Glutamatergic neuron (in vitro differentiated cells): ENCODE measurements around the gene TMEM129. TPM values are rescaled to one million over a fixed set of nuclear protein-coding genes. Genes with fewer than 3 reads are reported as not detected.

Experiments
- DNase-seq: peaks from one replicate; pipeline ENCODE4 v3.0.0; 2022
- H3K27ac Mint-ChIP-seq: one replicate; pipeline ENCODE4 v1.8.0; 2020; ENCODE audit warnings: mild to moderate bottlenecking, mixed read lengths, inconsistent platforms; ENCODE audit not compliant: unreplicated experiment
- H3K27me3 Mint-ChIP-seq: one replicate; pipeline ENCODE4 v1.8.0; 2020; ENCODE audit warnings: mild to moderate bottlenecking, moderate library complexity, mixed read lengths, inconsistent platforms; ENCODE audit not compliant: unreplicated experiment
- H3K36me3 Mint-ChIP-seq: one replicate; pipeline ENCODE4 v1.8.0; 2020; ENCODE audit warnings: mild to moderate bottlenecking, mixed read lengths, inconsistent platforms; ENCODE audit not compliant: unreplicated experiment
- H3K4me1 Mint-ChIP-seq: one replicate; pipeline ENCODE4 v1.8.0; 2020; ENCODE audit warnings: mild to moderate bottlenecking, low read depth, mixed read lengths, inconsistent platforms; ENCODE audit not compliant: unreplicated experiment
- H3K4me3 Mint-ChIP-seq: one replicate; pipeline ENCODE4 v1.8.0; 2020; ENCODE audit warnings: mild to moderate bottlenecking, mixed read lengths, inconsistent platforms; ENCODE audit not compliant: unreplicated experiment
- H3K9me3 Mint-ChIP-seq: one replicate; pipeline ENCODE4 v1.8.0; 2020; ENCODE audit warnings: mild to moderate bottlenecking, moderate library complexity, mixed read lengths, inconsistent platforms; ENCODE audit not compliant: unreplicated experiment
- total RNA-seq: library from RNA; stranded (reverse); fragmentation: NEBNext Ultra II Directional; extraction: Animal tissue kit (Norgen Biotek cat#: 25700); gene quantifications from one replicate; pipeline ENCODE4 v1.2.1, GENCODE V29; 2021; ENCODE audit not compliant: unreplicated experiment
- TF ChIP-seq, protein P1 (sequence below): fragments of 200-600 bp; sonication (generic); IDR thresholded peaks from one replicate; pipeline ENCODE4 v1.5.0; 2021; ENCODE audit not compliant: partially characterized antibody, unreplicated experiment

The TMEM129 gene
- total RNA-seq, 1 donor from 2014 or later = 23.8 TPM

GRCh38 chr4:1722551-1723118, 1.5 kb upstream of the TMEM129 start:
- DNase-seq = no peak
- peak overlapping the region; percentile 87 for H3K4me3 Mint-ChIP-seq
- H3K27ac Mint-ChIP-seq = no peak overlapping the region
- TF ChIP-seq, protein P1, sequence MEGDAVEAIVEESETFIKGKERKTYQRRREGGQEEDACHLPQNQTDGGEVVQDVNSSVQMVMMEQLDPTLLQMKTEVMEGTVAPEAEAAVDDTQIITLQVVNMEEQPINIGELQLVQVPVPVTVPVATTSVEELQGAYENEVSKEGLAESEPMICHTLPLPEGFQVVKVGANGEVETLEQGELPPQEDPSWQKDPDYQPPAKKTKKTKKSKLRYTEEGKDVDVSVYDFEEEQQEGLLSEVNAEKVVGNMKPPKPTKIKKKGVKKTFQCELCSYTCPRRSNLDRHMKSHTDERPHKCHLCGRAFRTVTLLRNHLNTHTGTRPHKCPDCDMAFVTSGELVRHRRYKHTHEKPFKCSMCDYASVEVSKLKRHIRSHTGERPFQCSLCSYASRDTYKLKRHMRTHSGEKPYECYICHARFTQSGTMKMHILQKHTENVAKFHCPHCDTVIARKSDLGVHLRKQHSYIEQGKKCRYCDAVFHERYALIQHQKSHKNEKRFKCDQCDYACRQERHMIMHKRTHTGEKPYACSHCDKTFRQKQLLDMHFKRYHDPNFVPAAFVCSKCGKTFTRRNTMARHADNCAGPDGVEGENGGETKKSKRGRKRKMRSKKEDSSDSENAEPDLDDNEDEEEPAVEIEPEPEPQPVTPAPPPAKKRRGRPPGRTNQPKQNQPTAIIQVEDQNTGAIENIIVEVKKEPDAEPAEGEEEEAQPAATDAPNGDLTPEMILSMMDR = no peak
- peaks cover 8% of the 10 kb centered on the region for H3K4me1 Mint-ChIP-seq
- H3K27me3 Mint-ChIP-seq = peaks cover 11% of the 10 kb centered on the region
- H3K36me3 Mint-ChIP-seq = no peaks in the 10 kb centered on the region
- peaks cover 12% of the 10 kb centered on the region for H3K9me3 Mint-ChIP-seq

- Mint-ChIP-seq H3K27ac (no peak overlapping the region), H3K4me3 (peak overlapping the region; percentile 87), H3K36me3 (no peaks in the 10 kb centered on the region), H3K9me3 (peaks cover 12% of the 10 kb centered on the region), H3K27me3 (peaks cover 11% of the 10 kb centered on the region), H3K4me1 (peaks cover 8% of the 10 kb centered on the region)
- TF ChIP-seq, protein P1 = no peak
- no peak for DNase-seq
These were observed 785 bp upstream of the TMEM129 start for GRCh38 chr4:1721666-1722550.

DNA sequence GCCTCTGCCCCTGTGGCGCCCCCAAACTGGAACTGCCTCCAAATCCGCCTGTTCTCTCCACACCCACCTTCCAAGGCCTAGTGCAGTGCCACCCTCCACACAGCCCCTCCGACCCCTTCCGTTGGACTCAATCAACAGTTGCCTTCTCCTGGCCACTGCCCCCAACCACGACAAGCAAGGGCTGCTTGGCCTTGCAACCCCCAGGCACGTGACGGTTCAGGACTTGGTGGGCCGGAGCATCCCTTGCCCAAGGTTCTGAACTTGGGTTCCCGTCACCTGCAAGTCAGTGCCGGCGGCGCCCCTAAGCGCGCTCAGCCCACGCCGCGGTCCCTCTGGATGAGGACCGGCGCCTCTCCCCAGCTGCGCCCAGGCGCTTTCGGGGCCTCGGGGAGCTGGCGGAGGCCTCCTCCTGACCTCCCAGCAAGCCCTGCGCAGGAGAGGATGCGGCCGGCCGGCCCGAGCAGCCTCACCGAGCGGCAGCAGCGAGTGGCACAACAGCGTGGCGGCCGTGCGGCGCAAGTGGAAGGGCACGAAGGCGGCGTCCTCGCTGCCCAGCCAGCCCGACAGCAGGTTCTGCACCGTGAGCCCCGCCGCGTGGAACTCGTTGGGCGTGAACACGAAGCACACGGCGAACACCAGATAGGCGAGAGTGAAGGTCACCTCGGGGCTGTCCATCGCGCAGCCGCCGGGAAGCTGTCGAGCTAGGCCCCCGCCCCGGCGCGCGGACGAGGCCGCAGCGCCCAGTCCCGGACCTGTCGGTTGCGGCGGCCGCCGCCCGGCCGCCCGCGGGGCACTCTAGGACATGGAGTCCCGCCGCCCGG, 750 bp downstream of the TMEM129 start:
- H3K36me3 Mint-ChIP-seq = no peaks in the 10 kb centered on the region
- peak overlapping the region; percentile 79 for H3K27ac Mint-ChIP-seq
- peaks cover 11% of the 10 kb centered on the region for H3K27me3 Mint-ChIP-seq
- TF ChIP-seq, protein P1 = no peak
- peaks cover 8% of the 10 kb centered on the region for H3K4me1 Mint-ChIP-seq
- peaks cover 8% of the 10 kb centered on the region for H3K9me3 Mint-ChIP-seq
- peak; percentile 73 for DNase-seq
- peak overlapping the region; percentile 91 for H3K4me3 Mint-ChIP-seq

- no peak for DNase-seq
- Mint-ChIP-seq H3K27me3 (peaks cover 10% of the 10 kb centered on the region), H3K27ac (no peak overlapping the region), H3K36me3 (no peaks in the 10 kb centered on the region), H3K4me1 (peaks cover 5% of the 10 kb centered on the region), H3K9me3 (peaks cover 7% of the 10 kb centered on the region), H3K4me3 (peak overlapping the region; percentile 59)
- TF ChIP-seq, protein P1 = no peak
These were observed 2.9 kb downstream of the TMEM129 start for GRCh38 chr4:1718095-1718850.
